Pancreas (tissue), 10 donors: ENCODE measurements around the gene POLR3E. TPM values are rescaled to one million over a fixed set of nuclear protein-coding genes. Genes with fewer than 3 reads are reported as not detected.
"Not testable (repeated sequence)": the region's sequence is repeated elsewhere in the genome, so short reads cannot be mapped to it uniquely, and the experiment has no call there.

Experiments used
- ATAC-seq, 4 donors: fragments of 200-7000 bp; cut with Tn5 transposase; one replicate each; pipeline versions ENCODE4 v1.8.0 to v1.9.1; 2020; ENCODE audit warnings: mild to moderate bottlenecking in 4 of 4, moderate library complexity in 4 of 4
- DNase-seq, 6 donors: peaks; one replicate each; pipeline ENCODE4 v3.0.0-alpha.2; 2020
- FAIRE-seq: peaks from 2 replicates; lab custom pipeline; 2012; peaks lifted over from hg19 to GRCh38; lab: Jason Lieb, UNC
- H3K27ac ChIP-seq, 4 donors: fragments of 200-600 bp; sonication (generic); 1 replicate in 3 of 4; 2 replicates in 1 of 4; pipeline versions ENCODE4 v1.5.0 to v1.8.0; 2020
- H3K27me3 ChIP-seq, 4 donors: fragments of 200-600 bp; one replicate each; pipeline ENCODE4 v1.8.0; 2021
- H3K36me3 ChIP-seq, 3 donors: fragments of 200-600 bp; sonication (generic) in 1 of 3; one replicate each; pipeline versions ENCODE4 v1.5.0 to v1.8.0; 2020 to 2021
- H3K4me1 ChIP-seq, 3 donors: fragments of 200-600 bp; one replicate each; pipeline ENCODE4 v1.8.0; 2021
- H3K4me3 ChIP-seq, 4 donors: fragments of 200-600 bp; sonication (generic) in 2 of 4; one replicate each; pipeline versions ENCODE4 v1.5.0 to v1.8.0; 2020 to 2021
- H3K9me3 ChIP-seq, 4 donors: fragments of 200-600 bp; one replicate each; pipeline ENCODE4 v1.8.0; 2021
- CTCF ChIP-seq, 4 donors: fragments of 200-600 bp; sonication (generic) in 3 of 4; IDR thresholded peaks; one replicate each; pipeline versions ENCODE4 v1.5.0 to v1.8.0; 2021; ENCODE audit warnings: antibody characterized with exemption in 4 of 4
- WGBS, 2 donors: extraction: QIAGEN DNeasy Blood & Tissue Kit; methylation state at CpG; one replicate each; pipeline ENCODE4 v1.1.7; 2013; 5-methylcytosine and 5-hydroxymethylcytosine counted together
- intact Hi-C, 3 donors: fragments of 100-400 bp; cut with DNase I; formaldehyde crosslinking; loops; one replicate each; pipeline versions ENCODE4 v1.11.1 to v1.14.2; 2022
- polyA plus RNA-seq, 2 donors: library from polyadenylated mRNA; stranded (reverse); fragments of 200-250 nt; gene quantifications; one replicate each; pipeline ENCODE4 v1.2.3, GENCODE V29; 2013
- total RNA-seq, 6 donors: library from RNA; stranded (reverse); fragmentation: NEBNext Ultra II Directional in 4 of 6; extraction: Animal tissue kit (Norgen Biotek cat#: 25700) in 4 of 6; gene quantifications; one replicate each; pipeline versions ENCODE4 v1.2.1 to v1.2.4, GENCODE V29; 2021 to 2023
- donor health status: healthy with polysubstance abuse.
- donor health status: DM: no; HTN: no; CAD: no; lungs with moderate emphysema.
- donor health status: DM: no; HTN: no; CAD: no.
- donor health status: control.
- donor health status: control.
- donor health status: Bipolar disorder and iron deficiency.
- donor health status: DM: yes; HTN: yes; CAD: no.
- donor health status: DM: no; HTN: no; CAD: no.
- donor health status: DM: no; HTN: no; CAD: no.
- donor health status: DM: yes; HTN: yes; CAD: no.

The POLR3E gene
- total and polyA plus RNA-seq, 8 donors: 26.3 to 38.3 (median 30.5) TPM

DNA sequence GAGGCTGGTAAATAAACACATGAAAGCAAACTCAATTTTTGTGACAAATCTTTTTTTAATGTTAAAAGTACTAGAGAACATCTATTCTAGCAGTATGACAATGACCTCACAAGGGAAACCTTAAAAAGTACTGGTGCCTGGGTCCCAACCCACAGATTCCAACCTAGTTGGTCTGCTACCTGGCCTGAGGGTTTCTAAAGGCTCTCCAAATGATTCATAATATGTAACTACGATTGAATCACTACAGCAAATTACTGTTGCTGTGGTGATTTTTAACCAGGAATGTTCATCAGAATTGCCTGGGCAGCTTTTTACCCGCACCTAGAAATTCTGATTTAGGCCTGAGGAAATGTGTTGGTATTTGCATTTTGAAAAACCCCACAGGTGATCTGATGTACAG is 51.1 kb downstream of the POLR3E start:
- intact Hi-C loops: no loop called here
- H3K27ac ChIP-seq: no peak overlapping the region
- no peak for TF ChIP-seq CTCF (IDR thresholded peaks at IDR 0.05)
- DNase-seq (no peak), ATAC-seq (no peak), FAIRE-seq (no peak)
- H3K9me3 ChIP-seq: no peaks in the 10 kb centered on the region
- 58 to 75% methylated on average over 2 of the region's 2 CpGs for WGBS, 2 donors
- H3K27me3 ChIP-seq: no peaks in the 10 kb centered on the region
- H3K36me3 ChIP-seq: peaks cover 0 to 36% (median 13%) of the 10 kb centered on the region in 3 donors
- H3K4me1 ChIP-seq: peaks cover 0 to 3% (median 0%) of the 10 kb centered on the region in 3 donors
- H3K4me3 ChIP-seq: no peak overlapping the region

DNA sequence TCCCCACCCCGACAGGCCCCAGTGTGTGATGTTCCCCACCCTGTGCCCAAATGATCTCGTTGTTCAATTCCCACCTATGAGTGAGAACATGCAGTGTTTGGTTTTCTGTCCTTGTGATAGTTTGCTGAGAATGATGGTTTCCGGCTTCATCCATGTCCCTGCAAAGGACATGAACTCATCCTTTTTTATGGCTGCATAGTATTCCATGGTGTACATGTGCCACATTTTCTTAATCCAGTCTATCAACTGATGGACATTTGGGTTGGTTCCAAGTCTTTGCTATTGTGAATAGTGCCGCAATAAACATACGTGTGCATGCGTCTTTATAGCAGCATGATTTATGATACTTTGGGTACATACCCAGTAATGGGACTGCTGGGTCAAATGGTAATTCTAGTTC is 53.8 kb downstream of the POLR3E start:
- Histone ChIP-seq H3K36me3 (peaks cover 0 to 35% (median 13%) of the 10 kb centered on the region in 3 donors), H3K4me1 (peaks cover 0 to 15% (median 4%) of the 10 kb centered on the region in 3 donors)
- DNase-seq, ATAC-seq, H3K4me3 ChIP-seq, FAIRE-seq, H3K27me3 ChIP-seq, intact Hi-C loops, H3K27ac ChIP-seq, H3K9me3 ChIP-seq: not testable (repeated sequence)
- 96 to 97% methylated on average over 6 of the region's 6 CpGs for WGBS, 2 donors

GRCh38 chr16:22352140-22352539 is 54.9 kb downstream of the POLR3E start:
- no peaks in the 10 kb centered on the region for H3K9me3 ChIP-seq
- intact Hi-C loops: no loop called here
- FAIRE-seq: no peak
- H3K4me1 ChIP-seq: peaks cover 0 to 15% (median 4%) of the 10 kb centered on the region in 3 donors
- 96 to 98% methylated on average over 6 of the region's 6 CpGs for WGBS, 2 donors
- no peak for TF ChIP-seq CTCF (IDR thresholded peaks at IDR 0.05)
- H3K27ac ChIP-seq: no peak overlapping the region
- no peaks in the 10 kb centered on the region for H3K27me3 ChIP-seq
- DNase-seq: no peak
- peaks cover 0 to 24% (median 13%) of the 10 kb centered on the region in 3 donors for H3K36me3 ChIP-seq
- no peak overlapping the region for H3K4me3 ChIP-seq
- no peak for ATAC-seq

GRCh38 chr16:22352723-22353122 is 55.5 kb downstream of the POLR3E start:
- ATAC-seq: no peak
- TF ChIP-seq CTCF (IDR thresholded peaks at IDR 0.05): no peak
- Histone ChIP-seq H3K36me3 (peaks cover 0 to 18% (median 8%) of the 10 kb centered on the region in 3 donors), H3K4me3 (no peak overlapping the region), H3K4me1 (peaks cover 0 to 15% (median 4%) of the 10 kb centered on the region in 3 donors), H3K27ac (peak overlapping the region in 3 of 4 donors; percentile 27 to 57 (median 30)), H3K27me3 (no peaks in the 10 kb centered on the region), H3K9me3 (no peaks in the 10 kb centered on the region)
- 96 to 98% methylated on average over 5 of the region's 5 CpGs for WGBS, 2 donors
- no peak for DNase-seq
- FAIRE-seq: no peak
- intact Hi-C loops: no loop called here

DNA sequence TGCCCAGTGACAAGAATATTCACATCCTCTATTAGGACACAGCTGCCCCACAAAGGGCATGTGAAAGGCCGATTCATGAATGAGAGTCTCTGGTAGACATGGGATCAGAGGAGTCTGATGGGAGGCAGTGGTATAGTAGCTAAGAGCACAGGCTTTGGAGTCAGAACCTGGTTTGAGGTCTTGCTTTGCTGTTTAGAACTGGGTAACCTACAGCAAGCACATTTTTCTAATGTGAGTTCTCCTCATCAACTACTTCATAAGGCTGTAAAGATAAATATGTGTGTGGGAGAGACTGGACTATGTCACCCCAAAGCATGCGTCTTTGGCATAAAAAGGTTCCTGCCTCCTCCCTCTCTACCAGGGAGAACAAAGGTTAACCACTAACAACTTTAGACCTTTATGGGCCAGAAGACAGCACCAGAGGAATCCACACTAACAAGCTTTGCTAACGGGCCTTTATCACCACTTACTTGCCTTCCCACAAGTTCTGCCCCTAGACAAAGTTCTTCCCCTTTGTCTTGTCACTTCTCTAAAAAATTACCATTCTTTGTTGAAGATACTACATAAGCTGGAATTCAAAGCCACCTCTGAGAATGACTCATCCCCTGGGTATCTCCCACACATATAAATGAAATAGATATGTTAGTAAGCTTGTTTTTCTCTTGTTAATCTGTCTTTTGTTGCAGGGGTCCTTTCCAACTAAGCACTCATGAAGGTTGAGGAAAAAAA is 56.1 kb downstream of the POLR3E start:
- peak; percentile 13 to 76 (median 54) for ATAC-seq
- no peak for DNase-seq
- Histone ChIP-seq H3K4me3 (no peak overlapping the region), H3K36me3 (peaks cover 0 to 13% (median 1%) of the 10 kb centered on the region in 3 donors), H3K27me3 (no peaks in the 10 kb centered on the region), H3K27ac (peak overlapping the region in 3 of 4 donors; percentile 27 to 57 (median 30)), H3K4me1 (peaks cover 0 to 15% (median 4%) of the 10 kb centered on the region in 3 donors), H3K9me3 (no peaks in the 10 kb centered on the region)
- WGBS, 2 donors: 49 to 56% methylated on average over 3 of the region's 3 CpGs
- intact Hi-C loops: no loop called here
- FAIRE-seq: peak; percentile 29
- no peak for TF ChIP-seq CTCF (IDR thresholded peaks at IDR 0.05)
